Measurements from ENCODE around the gene RPS8. TPM values are rescaled to one million over a fixed set of nuclear protein-coding genes. Genes with fewer than 3 reads are reported as not detected.
"Not testable (repeated sequence)": the region's sequence is repeated elsewhere in the genome, so short reads cannot be mapped to it uniquely, and the experiment has no call there.

The RPS8 gene
- total RNA-seq, 2 experiments from 2014 or later: 2,658 to 2,665 TPM

- Mint-ChIP-seq H3K27ac (peak overlapping the region; percentile 100), H3K36me3 (peaks cover 11% of the 10 kb centered on the region), H3K27me3 (no peaks in the 10 kb centered on the region), H3K4me1 (peaks cover 40% of the 10 kb centered on the region), H3K9me3 (no peaks in the 10 kb centered on the region), H3K4me3 (peak overlapping the region; percentile 89)
- no peak for DNase-seq
Observed at GRCh38 chr1:44819196-44819607, 43.9 kb downstream of the RPS8 start.

- Mint-ChIP-seq H3K27me3 (no peaks in the 10 kb centered on the region), H3K36me3 (peaks cover 6% of the 10 kb centered on the region), H3K9me3 (no peaks in the 10 kb centered on the region), H3K4me3 (peak overlapping the region; percentile 89), H3K27ac (peak overlapping the region; percentile 100), H3K4me1 (peaks cover 38% of the 10 kb centered on the region)
- DNase-seq: peak; percentile 87
Observed at GRCh38 chr1:44819608-44820327, 44.4 kb downstream of the RPS8 start.

GRCh38 chr1:44820328-44821239 lies 45.2 kb downstream of the RPS8 start:
- Mint-ChIP-seq H3K27me3 (no peaks in the 10 kb centered on the region), H3K9me3 (no peaks in the 10 kb centered on the region), H3K27ac (peak overlapping the region; percentile 100), H3K4me1 (peaks cover 32% of the 10 kb centered on the region), H3K36me3 (no peaks in the 10 kb centered on the region), H3K4me3 (peak overlapping the region; percentile 89)
- no peak for DNase-seq

GRCh38 chr1:44821240-44821715 lies 45.9 kb downstream of the RPS8 start:
- H3K9me3 Mint-ChIP-seq: no peaks in the 10 kb centered on the region
- DNase-seq: no peak
- peaks cover 32% of the 10 kb centered on the region for H3K4me1 Mint-ChIP-seq
- H3K27me3 Mint-ChIP-seq: no peaks in the 10 kb centered on the region
- no peaks in the 10 kb centered on the region for H3K36me3 Mint-ChIP-seq
- H3K4me3 Mint-ChIP-seq: peak overlapping the region; percentile 89
- no peak overlapping the region for H3K27ac Mint-ChIP-seq

GRCh38 chr1:44822131-44822701 lies 46.9 kb downstream of the RPS8 start:
- H3K4me3 Mint-ChIP-seq: no peak overlapping the region
- no peaks in the 10 kb centered on the region for H3K9me3 Mint-ChIP-seq
- no peak overlapping the region for H3K27ac Mint-ChIP-seq
- H3K27me3 Mint-ChIP-seq: no peaks in the 10 kb centered on the region
- DNase-seq: no peak
- H3K4me1 Mint-ChIP-seq: peaks cover 32% of the 10 kb centered on the region
- no peaks in the 10 kb centered on the region for H3K36me3 Mint-ChIP-seq

GRCh38 chr1:44822981-44823451 lies 47.7 kb downstream of the RPS8 start:
- DNase-seq: no peak
- no peaks in the 10 kb centered on the region for H3K9me3 Mint-ChIP-seq
- H3K36me3 Mint-ChIP-seq: no peaks in the 10 kb centered on the region
- no peaks in the 10 kb centered on the region for H3K27me3 Mint-ChIP-seq
- no peak overlapping the region for H3K27ac Mint-ChIP-seq
- peaks cover 27% of the 10 kb centered on the region for H3K4me1 Mint-ChIP-seq
- no peak overlapping the region for H3K4me3 Mint-ChIP-seq

- H3K27me3 Mint-ChIP-seq, H3K27ac Mint-ChIP-seq: not testable (repeated sequence)
Observed at GRCh38 chr1:44824392-44824791, 49.1 kb downstream of the RPS8 start.

GRCh38 chr1:44826375-44827196 lies 51.2 kb downstream of the RPS8 start:
- no peak overlapping the region for H3K27ac Mint-ChIP-seq
- no peak for DNase-seq
- no peak overlapping the region for H3K4me3 Mint-ChIP-seq
- peaks cover 3% of the 10 kb centered on the region for H3K4me1 Mint-ChIP-seq
- no peaks in the 10 kb centered on the region for H3K36me3 Mint-ChIP-seq
- H3K9me3 Mint-ChIP-seq: no peaks in the 10 kb centered on the region
- H3K27me3 Mint-ChIP-seq: no peaks in the 10 kb centered on the region

More at GRCh38 chr1:44824392-44824791, 49.1 kb downstream of the RPS8 start:
- not testable (repeated sequence) for DNase-seq, H3K36me3 Mint-ChIP-seq, H3K9me3 Mint-ChIP-seq, H3K4me3 Mint-ChIP-seq
- H3K4me1 Mint-ChIP-seq: peaks cover 18% of the 10 kb centered on the region

- Mint-ChIP-seq H3K4me1 (peaks cover 3% of the 10 kb centered on the region), H3K27me3 (no peaks in the 10 kb centered on the region), H3K9me3 (no peaks in the 10 kb centered on the region), H3K4me3 (no peak overlapping the region), H3K36me3 (no peaks in the 10 kb centered on the region), H3K27ac (no peak overlapping the region)
- DNase-seq: no peak
Observed at GRCh38 chr1:44827197-44828002, 52.1 kb downstream of the RPS8 start.

- DNase-seq: no peak
- H3K4me1 Mint-ChIP-seq: peaks cover 3% of the 10 kb centered on the region
- no peak overlapping the region for H3K27ac Mint-ChIP-seq
- no peaks in the 10 kb centered on the region for H3K36me3 Mint-ChIP-seq
- no peaks in the 10 kb centered on the region for H3K9me3 Mint-ChIP-seq
- no peaks in the 10 kb centered on the region for H3K27me3 Mint-ChIP-seq
- H3K4me3 Mint-ChIP-seq: no peak overlapping the region
Observed at GRCh38 chr1:44828003-44828651, 52.8 kb downstream of the RPS8 start.

Other genes with a start within 250 kb of the RPS8 start
- gene TMEM53, start 101.1 kb upstream of the RPS8 start, total RNA-seq: 1 to 10 TPM; 2.5 to 2.6 TPM
- gene ARMH1, start 100.8 kb upstream of the RPS8 start, total RNA-seq: 100 to 1,000 TPM; 139 to 144 TPM
- gene RNU5D-1, start 44.4 kb upstream of the RPS8 start, total RNA-seq: not detected
- gene KIF2C, start 35.7 kb upstream of the RPS8 start, total RNA-seq: 10 to 100 TPM; 65.0 to 71.0 TPM
- 1 to 10 TPM; 1.5 to 1.8 TPM for gene BEST4, start 12.6 kb downstream of the RPS8 start, total RNA-seq
- gene PLK3, start 24.8 kb downstream of the RPS8 start, total RNA-seq: 10 to 100 TPM; 53.3 to 57.1 TPM
- gene DYNLT4, start 31.8 kb downstream of the RPS8 start, total RNA-seq: 1 to 10 TPM in 1 of 2 experiments, under 1 TPM in 1; 0.70 to 1.0 TPM
- gene BTBD19, start 33.0 kb downstream of the RPS8 start, total RNA-seq: 1 to 10 TPM; 6.0 to 8.1 TPM
- gene PTCH2, start 67.7 kb downstream of the RPS8 start, total RNA-seq: 1 to 10 TPM; 1.0 to 1.4 TPM
- gene EIF2B3, start 211.1 kb downstream of the RPS8 start, total RNA-seq: 10 to 100 TPM; 50.4 to 50.8 TPM
- 10 to 100 TPM; 23.4 to 23.5 TPM for gene HECTD3, start 235.8 kb downstream of the RPS8 start, total RNA-seq
- gene UROD, start 236.7 kb downstream of the RPS8 start, total RNA-seq: 100 to 1,000 TPM; 158 to 164 TPM